Measurements from ENCODE around the gene SLC26A9. TPM values are rescaled to one million over a fixed set of nuclear protein-coding genes. Genes with fewer than 3 reads are reported as not detected.

SLC26A9 gene
- total and polyA plus RNA-seq, 9 of the 15 experiments (the other 6 are each of a cell fraction or from before 2014, with no cell fraction given): 0.03 TPM; not detected in 8

- TF ChIP-seq ATF3 (IDR thresholded peaks at IDR 0.05) (peak; percentile 25; the same call in 1 of the 2 replicates), ATF3 (CRISPR knock-in tag; conservative IDR thresholded peaks at IDR 0.05) (no peak), EP300 (IDR thresholded peaks at IDR 0.05; ENCODE audit: low read length) (no peak)
Observed at GRCh38 chr1:205916541-205916940, 26.7 kb downstream of the SLC26A9 start (continued).

- Histone ChIP-seq H3K27me3 (ENCODE audit: control insufficient read depth in 2 of 2, insufficient read depth in 2 of 2, low read length in 2 of 2) (peaks cover 21 to 49% of the 10 kb centered on the region in 2 experiments), H3K4me2 (ENCODE audit: insufficient read depth, low read length) (no peak overlapping the region), H4K20me1 (replicated peaks; ENCODE audit: control insufficient read depth, insufficient read depth, low read length) (peaks cover 3% of the 10 kb centered on the region), H3K9ac (ENCODE audit: insufficient read depth in 1 of 2, low read depth in 2 of 2, low read length in 2 of 2) (no peak overlapping the region), H3K4me3 (no peak overlapping the region), H2AFZ (ENCODE audit: low read depth, low read length) (no peak overlapping the region), H3K79me2 (ENCODE audit: control insufficient read depth, insufficient read depth, low read length) (no peaks in the 10 kb centered on the region), H3K9me3 (replicated peaks; ENCODE audit: control insufficient read depth, insufficient read depth, low read depth, low read length) (no peaks in the 10 kb centered on the region), H3K27ac (ENCODE audit: extremely low read depth, low read depth, low read length) (no peak overlapping the region), H3K9me1 (ENCODE audit: control insufficient read depth, insufficient read depth, low read length) (no peaks in the 10 kb centered on the region), H3K4me1 (replicated peaks in 1 of 2; ENCODE audit: control insufficient read depth in 2 of 2, insufficient read depth in 2 of 2, low read length in 2 of 2) (no peaks in the 10 kb centered on the region), H3K36me3 (ENCODE audit: control insufficient read depth, insufficient read depth, low read length) (no peaks in the 10 kb centered on the region)
- TF ChIP-seq JUND (IDR thresholded peaks at IDR 0.05; ENCODE audit: borderline replicate concordance, low read depth, low read length): no peak
- TF ChIP-seq JUND (tag; IDR thresholded peaks at IDR 0.05; ENCODE audit: borderline replicate concordance, low read depth, low read length): no peak
- TF ChIP-seq KDM5B (IDR thresholded peaks at IDR 0.05; ENCODE audit: insufficient replicate concordance, low read depth, low read length): no peak
- TF ChIP-seq TSC22D4 (tag; IDR thresholded peaks at IDR 0.05): no peak
- TF ChIP-seq PHTF2 (CRISPR knock-in tag; IDR thresholded peaks at IDR 0.05): no peak
- TF ChIP-seq HLTF (IDR thresholded peaks at IDR 0.05): no peak
- TF ChIP-seq RBM17 (IDR thresholded peaks at IDR 0.05; ENCODE audit: borderline replicate concordance, low read depth, low read length): no peak
- TF ChIP-seq CEBPZ (IDR thresholded peaks at IDR 0.05; ENCODE audit: borderline replicate concordance, low read depth, low read length): no peak
- TF ChIP-seq ZNF449 (CRISPR knock-in tag; IDR thresholded peaks at IDR 0.05): no peak
- in situ Hi-C loops (cut with MboI): no loop called here
- intact Hi-C loops (cut with micrococcal nuclease): no loop called here
- WGBS (ENCODE audit: insufficient coverage, low coverage, missing lambda C conversion rate): 3% methylated on average over 10 of the region's 10 CpGs
- FAIRE-seq: no peak
- ChIA-PET CTCF (ENCODE audit: low intra/inter-chr PET ratio) (no interaction called here), POLR2A (interaction anchor here (0.6 kb wide), 1 partner anchor 62 kb away, joined by 3 read pairs; no protein-coding TSS in a partner anchor)
- DNase-seq (ENCODE audit: extremely low read depth in 1 of 4, low spot score in 3 of 4): no peak
- ATAC-seq: no peak
- BruUV-seq (replicated peaks): no TSS peak
Observed at GRCh38 chr1:205915354-205915990, 27.8 kb downstream of the SLC26A9 start.
